Ishikawa (cell line): Measurements from ENCODE around the gene NACC2.

Experiments
- CEBPB ChIP-seq: IDR thresholded peaks from 2 replicates; pipeline ENCODE4 v1.6.1; 2012
- CREB1 ChIP-seq: IDR thresholded peaks from 2 replicates; pipeline ENCODE4 v1.6.1; 2012; ENCODE audit warnings: low read depth
- EGR1 ChIP-seq: IDR thresholded peaks from 2 replicates; pipeline ENCODE4 v1.6.1; 2012
- EP300 ChIP-seq: IDR thresholded peaks from 2 replicates; pipeline ENCODE4 v1.6.1; 2012; ENCODE audit warnings: borderline replicate concordance
- FOXM1 ChIP-seq: IDR thresholded peaks from 2 replicates; pipeline ENCODE4 v1.6.1; 2012; ENCODE audit warnings: low read depth, borderline replicate concordance
- MAX ChIP-seq: IDR thresholded peaks from 2 replicates; pipeline ENCODE4 v1.6.1; 2012
- NFIC ChIP-seq: IDR thresholded peaks from 2 replicates; pipeline ENCODE4 v1.6.1; 2012
- RAD21 ChIP-seq: IDR thresholded peaks from 2 replicates; pipeline ENCODE4 v1.6.1; 2012; ENCODE audit warnings: low read depth
- REST ChIP-seq: IDR thresholded peaks from 2 replicates; pipeline ENCODE4 v1.6.1; 2012; ENCODE audit warnings: low read depth, mild to moderate bottlenecking
- TAF1 ChIP-seq: IDR thresholded peaks from 2 replicates; pipeline ENCODE4 v1.6.1; 2012; ENCODE audit warnings: low read depth, mild to moderate bottlenecking
- TCF12 ChIP-seq: IDR thresholded peaks from 2 replicates; pipeline ENCODE4 v1.6.1; 2012; ENCODE audit warnings: low read depth
- TEAD4 ChIP-seq: IDR thresholded peaks from 2 replicates; pipeline ENCODE4 v1.6.1; 2012
- USF1 ChIP-seq: IDR thresholded peaks from 2 replicates; pipeline ENCODE4 v1.6.1; 2012
- YY1 ChIP-seq: IDR thresholded peaks from 2 replicates; pipeline ENCODE4 v1.6.1; 2012; ENCODE audit warnings: low read depth
- ZBTB7A ChIP-seq: IDR thresholded peaks from 2 replicates; pipeline ENCODE4 v1.6.1; 2012; ENCODE audit warnings: low read depth

The NACC2 gene

DNA sequence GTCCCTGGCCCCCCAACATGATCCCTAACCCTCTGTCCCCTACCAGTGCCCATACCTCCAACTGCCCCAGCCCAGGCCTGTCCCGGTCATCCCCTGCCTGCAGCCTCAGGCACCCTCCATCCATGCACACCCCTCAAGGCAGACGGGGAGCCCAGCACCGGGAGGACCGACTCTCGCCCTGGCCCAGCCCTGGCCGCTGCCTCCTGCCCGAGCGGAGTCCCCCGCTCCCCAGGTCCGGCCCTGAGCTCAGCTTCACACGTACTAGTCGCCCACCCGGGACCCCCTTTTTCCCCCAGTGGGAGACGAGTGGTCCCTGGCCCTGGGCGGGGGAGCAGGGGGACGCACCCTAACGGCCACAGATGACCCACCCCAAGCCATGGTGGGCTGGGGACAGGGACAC, 84.9 kb downstream of the NACC2 start:
- TF ChIP-seq FOXM1 (no peak), TEAD4 (no peak), MAX (no peak), EP300 (no peak), TCF12 (no peak), REST (no peak), EGR1 (no peak), YY1 (no peak), TAF1 (no peak), RAD21 (no peak), USF1 (no peak), ZBTB7A (no peak), CEBPB (no peak), NFIC (no peak), CREB1 (no peak)

- TF ChIP-seq CEBPB = no peak
- TF ChIP-seq ZBTB7A = no peak
- TF ChIP-seq USF1 = no peak
- TF ChIP-seq CREB1 = no peak
- TF ChIP-seq TEAD4 = no peak
- no peak for TF ChIP-seq TAF1
- TF ChIP-seq EP300 = no peak
- no peak for TF ChIP-seq YY1
- no peak for TF ChIP-seq REST
- TF ChIP-seq FOXM1 = no peak
- no peak for TF ChIP-seq TCF12
- no peak for TF ChIP-seq EGR1
- TF ChIP-seq MAX = no peak
- TF ChIP-seq NFIC = no peak
- TF ChIP-seq RAD21 = no peak
Measured at GRCh38 chr9:136009516-136009915, 85.6 kb downstream of the NACC2 start.

DNA sequence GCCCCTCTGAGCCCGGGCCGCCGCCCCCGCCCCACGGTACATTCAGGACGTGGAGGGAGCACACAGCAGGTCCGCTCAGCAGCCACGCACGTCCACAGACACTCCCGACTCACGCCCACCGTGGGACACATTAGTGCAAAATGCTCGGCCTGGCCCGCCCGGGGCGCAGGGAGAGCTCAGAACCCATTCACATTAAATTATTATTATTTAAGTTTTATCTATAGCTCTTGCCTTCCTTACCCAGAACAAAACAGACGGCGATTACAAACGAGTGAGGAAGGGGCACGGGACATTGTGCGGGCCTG, 86.4 kb downstream of the NACC2 start:
- TF ChIP-seq EGR1 (no peak), REST (no peak), TAF1 (no peak), TEAD4 (no peak), CREB1 (no peak), EP300 (no peak), YY1 (no peak), TCF12 (no peak), USF1 (no peak), MAX (no peak), NFIC (no peak), FOXM1 (no peak), ZBTB7A (no peak), RAD21 (no peak)

DNA sequence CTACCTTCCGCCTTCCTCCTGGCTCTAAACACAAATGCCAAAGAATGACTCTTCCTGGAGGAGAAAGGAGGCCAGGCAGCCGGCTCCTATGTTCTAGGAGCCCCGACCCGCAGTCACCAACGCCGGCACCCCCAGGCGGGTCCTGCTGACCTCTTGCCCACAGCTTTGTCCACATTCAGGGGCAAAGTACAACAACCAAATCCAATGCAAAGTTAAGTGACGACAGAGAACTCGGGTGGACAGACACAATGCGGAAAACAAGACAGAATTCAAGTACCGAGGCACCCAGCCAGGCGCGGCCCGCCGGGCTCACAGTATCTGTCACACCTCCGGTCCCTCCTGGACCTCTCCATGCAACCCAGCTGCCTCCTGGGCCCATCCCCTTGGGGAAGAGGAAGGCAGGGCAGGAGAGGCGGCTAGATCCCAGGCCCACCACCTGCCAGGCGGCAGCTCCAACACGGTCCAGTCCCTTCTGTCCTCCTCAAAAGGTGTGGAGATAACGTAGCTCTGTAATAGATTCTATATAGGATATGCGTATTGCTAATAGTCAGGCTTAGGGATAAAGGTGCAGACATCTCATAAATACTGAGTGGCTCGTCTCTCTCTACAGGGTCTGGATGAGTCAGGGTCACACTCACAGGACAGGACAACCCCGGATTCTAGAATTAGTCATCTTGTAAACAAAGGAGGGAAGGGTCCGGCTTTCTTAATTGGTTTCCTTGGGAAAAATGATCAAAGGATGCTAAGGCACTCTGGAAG, 87.0 kb downstream of the NACC2 start:
- TF ChIP-seq EGR1 (no peak), CEBPB (no peak), USF1 (no peak), CREB1 (no peak), RAD21 (no peak), ZBTB7A (no peak), YY1 (no peak), TEAD4 (no peak), EP300 (no peak), TCF12 (no peak), TAF1 (no peak), FOXM1 (no peak), MAX (no peak), NFIC (no peak), REST (no peak)
